ENCODE results near the gene SPNS3. TPM values are rescaled to one million over a fixed set of nuclear protein-coding genes. Genes with fewer than 3 reads are reported as not detected.

SPNS3 gene
- total and polyA plus RNA-seq, 2 of the 8 experiments (the other 6 are each of a cell fraction or from before 2014, with no cell fraction given), result not detected

GRCh38 chr17:4445731-4446130, 12.0 kb downstream of the SPNS3 start:
- H3K9ac ChIP-seq (replicated peaks in 1 of 4; ENCODE audit: extremely low read depth in 1 of 4, low read depth in 3 of 4, low read length in 3 of 4), result no peak overlapping the region
- H3K18ac ChIP-seq (ENCODE audit: extremely low read depth, low read length), result no peak overlapping the region
- FAIRE-seq (no peak), DNase-seq (ENCODE audit: low read depth in 1 of 2, low spot score in 2 of 2) (no peak)
- no peak overlapping the region for H2BK15ac ChIP-seq (ENCODE audit: low read length)
- H3K79me2 ChIP-seq (ENCODE audit: control insufficient read depth in 1 of 2, insufficient read depth in 2 of 2, low read length in 2 of 2), result no peaks in the 10 kb centered on the region
- no peaks in the 10 kb centered on the region for H4K20me1 ChIP-seq (replicated peaks in 1 of 2; ENCODE audit: control insufficient read depth in 1 of 2, insufficient read depth in 2 of 2, low read length in 2 of 2)
- H3K56ac ChIP-seq (replicated peaks; ENCODE audit: insufficient read length, low read depth, low read length), result no peak overlapping the region
- ChIA-PET POLR2A (ENCODE audit: partially characterized antibody) (no interaction called here), CTCF (ENCODE audit: partially characterized antibody) (interaction anchor here (0.8 to 1.6 kb wide), 5 partner anchors 9 to 230 kb away, joined by 3 to 6 read pairs (median 3); no protein-coding TSS in a partner anchor)
- no peak overlapping the region for H3K27ac ChIP-seq (ENCODE audit: low read depth, low read length)
- no peak overlapping the region for H2AFZ ChIP-seq (ENCODE audit: low read length)
- H4K5ac ChIP-seq (ENCODE audit: insufficient read length, low read depth, low read length), result no peak overlapping the region
- H3K4me3 ChIP-seq (ENCODE audit: extremely low read depth in 1 of 4, insufficient read depth in 2 of 4, low read depth in 3 of 4, low read length in 4 of 4), result no peak overlapping the region
- H2AK5ac ChIP-seq (ENCODE audit: low read depth, low read length), result no peak overlapping the region
- H4K91ac ChIP-seq (replicated peaks; ENCODE audit: insufficient read length, low read length), result no peak overlapping the region
- WGBS, 2 experiments (ENCODE audit: extremely low coverage in 1 of 2, insufficient coverage in 1 of 2, insufficient read length in 1 of 2, insufficient replicate concordance in 2 of 2, low coverage in 1 of 2, low lambda C conversion rate in 2 of 2, missing lambda C conversion rate in 1 of 2), result 92% methylated on average over 13 of the region's 13 CpGs; no CpG with 5 or more reads in 1 of the 2 experiments
- H3K79me1 ChIP-seq (ENCODE audit: low read depth, low read length), result no peaks in the 10 kb centered on the region
- H3K4me1 ChIP-seq (replicated peaks in 1 of 4; ENCODE audit: control insufficient read depth in 3 of 4, insufficient read depth in 4 of 4, low read length in 3 of 4), result 0 out of 7 replicates have a peak, but pooled peaks cover 0 to 2% (median 0%) of the 10 kb centered on the region in 4 experiments
- no peaks in the 10 kb centered on the region for H3K36me3 ChIP-seq (ENCODE audit: control insufficient read depth in 2 of 4, insufficient read depth in 4 of 4, low read length in 3 of 4)
- H3K27me3 ChIP-seq (replicated peaks in 1 of 4; ENCODE audit: control insufficient read depth in 3 of 4, extremely low read depth in 1 of 4, insufficient read depth in 3 of 4, low read length in 3 of 4), result no peaks in the 10 kb centered on the region; a peak in 1 of 7 replicates
- no peak overlapping the region for H3K23ac ChIP-seq (ENCODE audit: insufficient read length)
- no peak overlapping the region for H2BK120ac ChIP-seq (replicated peaks; ENCODE audit: low read depth, low read length)
- no peak overlapping the region for H2BK20ac ChIP-seq (ENCODE audit: low read length)
- no peak overlapping the region for H3K14ac ChIP-seq (ENCODE audit: insufficient read length)
- H3K4ac ChIP-seq (replicated peaks; ENCODE audit: insufficient read length, low read depth, low read length), result no peak overlapping the region
- no peak overlapping the region; the same call in 1 of the 2 replicates for H4K8ac ChIP-seq (ENCODE audit: extremely low read depth, insufficient read depth, low read length)
- no peaks in the 10 kb centered on the region for H3K9me3 ChIP-seq (ENCODE audit: insufficient read depth in 2 of 2, low read depth in 1 of 2, low read length in 1 of 2)
- H3K4me2 ChIP-seq (ENCODE audit: insufficient read depth in 1 of 2, low read depth in 2 of 2, low read length in 2 of 2), result no peak overlapping the region
- no peak overlapping the region for H2BK5ac ChIP-seq (ENCODE audit: low read depth, low read length)
- peaks cover 2% of the 10 kb centered on the region; the same call in 1 of the 2 replicates for H3K23me2 ChIP-seq (ENCODE audit: low read depth, low read length)
- H2BK12ac ChIP-seq (ENCODE audit: low read depth, low read length), result no peak overlapping the region
